IMR-90 (cell line): ENCODE measurements around the gene SEPTIN5. TPM values are rescaled to one million over a fixed set of nuclear protein-coding genes. Genes with fewer than 3 reads are reported as not detected.

Source experiments
- ATAC-seq: fragments of 200-7000 bp; cut with Tn5 transposase; 2 replicates; pipeline ENCODE4 v1.9.1; 2020; ENCODE audit warnings: low read depth, mild to moderate bottlenecking, moderate library complexity
- BruUV-seq: library from RNA; stranded (reverse); fragments of 400-500 nt; replicated peaks from 2 replicates; lab custom pipeline; 2021; lab: Mats Ljungman, UMichigan
- CTCF ChIA-PET: fragments of 300-600 bp; formaldehyde crosslinking; extraction: SDS; loops from one replicate; lab custom pipeline; 2021; ENCODE audit warnings: antibody characterized with exemption; lab: Yijun Ruan, JAX
- POLR2A ChIA-PET: fragments of 300-600 bp; sonication (Branson Sonifier 250); formaldehyde crosslinking; loops from one replicate; lab custom pipeline; 2022; ENCODE audit warnings: antibody characterized with exemption; ENCODE audit not compliant: unreplicated experiment; lab: Charles Lee
- DNase-seq: peaks from one replicate; pipeline ENCODE4 v3.0.0; 2013
- H2AFZ ChIP-seq: replicated peaks from 2 replicates; pipeline ENCODE3; 2013; ENCODE audit warnings: low read length, mild to moderate bottlenecking; ENCODE audit not compliant: poor library complexity
- H2AK5ac ChIP-seq: 2 replicates; pipeline ENCODE4 v1.6.1; 2013; ENCODE audit warnings: low read depth, low read length, inconsistent platforms
- H2AK9ac ChIP-seq: replicated peaks from 2 replicates; pipeline ENCODE3; 2013; ENCODE audit warnings: mild to moderate bottlenecking, low read depth, low read length, moderate library complexity; ENCODE audit not compliant: poor library complexity
- H2BK120ac ChIP-seq: 2 replicates; pipeline ENCODE4 v1.6.1; 2013; ENCODE audit warnings: low read depth, low read length, inconsistent platforms
- H2BK15ac ChIP-seq: 3 replicates; pipeline ENCODE4 v1.6.1; 2013; ENCODE audit warnings: low read depth, low read length, inconsistent platforms
- H2BK20ac ChIP-seq: 2 replicates; pipeline ENCODE4 v1.6.1; 2013; ENCODE audit warnings: low read depth, mild to moderate bottlenecking, inconsistent platforms, low read length, moderate library complexity
- H2BK5ac ChIP-seq: 2 replicates; pipeline ENCODE4 v1.6.1; 2013; ENCODE audit warnings: mild to moderate bottlenecking, low read depth, low read length, inconsistent platforms; ENCODE audit not compliant: poor library complexity, severe bottlenecking
- H3K14ac ChIP-seq: replicated peaks from 2 replicates; pipeline ENCODE4 v1.6.1; 2013; ENCODE audit warnings: low read depth, low read length, inconsistent platforms
- H3K18ac ChIP-seq: 2 replicates; pipeline ENCODE4 v1.6.1; 2013; ENCODE audit warnings: low read depth, low read length, control low read depth
- H3K23ac ChIP-seq: 2 replicates; pipeline ENCODE4 v1.6.1; 2013; ENCODE audit warnings: low read depth, low read length, inconsistent platforms
- H3K27ac ChIP-seq: 2 replicates; pipeline ENCODE4 v1.5.1; 2013; ENCODE audit warnings: mild to moderate bottlenecking, control low read depth, low read length; ENCODE audit not compliant: insufficient read depth
- H3K27me3 ChIP-seq: 2 replicates; pipeline ENCODE4 v1.6.1; 2013; ENCODE audit warnings: low read length; ENCODE audit not compliant: control insufficient read depth, insufficient read depth
- H3K36me3 ChIP-seq: 2 replicates; pipeline ENCODE4 v1.6.1; 2013; ENCODE audit warnings: low read length, mixed read lengths; ENCODE audit not compliant: control insufficient read depth, insufficient read depth
- H3K4ac ChIP-seq: 2 replicates; pipeline ENCODE4 v1.6.1; 2013; ENCODE audit warnings: low read depth, low read length, inconsistent platforms
- H3K4me1 ChIP-seq: 2 replicates; pipeline ENCODE4 v1.6.1; 2013; ENCODE audit warnings: low read length, mixed read lengths; ENCODE audit not compliant: control insufficient read depth, insufficient read depth
- H3K4me2 ChIP-seq: 2 replicates; pipeline ENCODE4 v1.6.1; 2013; ENCODE audit warnings: low read depth, mild to moderate bottlenecking, control low read depth, low read length, moderate library complexity
- H3K4me3 ChIP-seq: 2 replicates; pipeline ENCODE4 v1.5.1; 2013; ENCODE audit warnings: low read depth, mild to moderate bottlenecking, control low read depth, low read length, moderate library complexity; ENCODE audit not compliant: insufficient read depth
- H3K56ac ChIP-seq: 2 replicates; pipeline ENCODE4 v1.6.1; 2013; ENCODE audit warnings: low read length, inconsistent platforms; ENCODE audit not compliant: insufficient read depth; ENCODE audit errors: extremely low read depth
- H3K79me1 ChIP-seq, 2 experiments: 2 replicates each; pipeline ENCODE4 v1.6.1; 2013; ENCODE audit warnings: low read length in 2 of 2, inconsistent platforms in 1 of 2, low read depth in 1 of 2
- H3K9ac ChIP-seq: 2 replicates; pipeline ENCODE4 v1.6.1; 2013; ENCODE audit warnings: low read depth, low read length, control low read depth
- H3K9me1 ChIP-seq: 2 replicates; pipeline ENCODE4 v1.6.1; 2013; ENCODE audit warnings: low read length, inconsistent platforms; ENCODE audit not compliant: insufficient read depth
- H3K9me3 ChIP-seq: 2 replicates; pipeline ENCODE4 v1.6.1; 2013; ENCODE audit warnings: low read length; ENCODE audit not compliant: control insufficient read depth, insufficient read depth
- H4K20me1 ChIP-seq: 2 replicates; pipeline ENCODE4 v1.6.1; 2013; ENCODE audit warnings: low read length, inconsistent platforms; ENCODE audit not compliant: insufficient read depth
- H4K5ac ChIP-seq: 2 replicates; pipeline ENCODE4 v1.6.1; 2013; ENCODE audit warnings: mild to moderate bottlenecking, low read depth, low read length, control low read depth
- H4K8ac ChIP-seq, 2 experiments: 2 replicates each; pipeline ENCODE4 v1.6.1; 2013; ENCODE audit warnings: low read depth in 2 of 2, low read length in 2 of 2, control low read depth in 1 of 2, inconsistent platforms in 1 of 2
- H4K91ac ChIP-seq: 2 replicates; pipeline ENCODE4 v1.6.1; 2013; ENCODE audit warnings: low read depth, low read length, inconsistent platforms; ENCODE audit not compliant: insufficient read depth
- BHLHE40 ChIP-seq: fragments of 150-350 bp; IDR thresholded peaks from 2 replicates; pipeline ENCODE4 v1.6.1; 2016; ENCODE audit warnings: mild to moderate bottlenecking, low read depth, low read length
- CEBPB ChIP-seq: IDR thresholded peaks from 2 replicates; pipeline ENCODE4 v1.6.1; 2012; ENCODE audit warnings: low read depth, low read length, improper control_type of control experiment
- CHD1 ChIP-seq: IDR thresholded peaks from 2 replicates; pipeline ENCODE4 v1.6.1; 2012; ENCODE audit warnings: low read depth, low read length, improper control_type of control experiment
- CTCF ChIP-seq: conservative IDR thresholded peaks from 2 replicates; pipeline ENCODE4 v1.5.1; 2012; ENCODE audit warnings: mild to moderate bottlenecking, low read depth, low read length, improper control_type of control experiment
- FOS ChIP-seq: fragments of 150-350 bp; IDR thresholded peaks from 2 replicates; pipeline ENCODE4 v1.6.1; 2016; ENCODE audit warnings: low read depth, low read length
- MAFK ChIP-seq: IDR thresholded peaks from 2 replicates; pipeline ENCODE4 v1.6.1; 2012; ENCODE audit warnings: low read depth, low read length, improper control_type of control experiment
- MAZ ChIP-seq: IDR thresholded peaks from 2 replicates; pipeline ENCODE4 v1.6.1; 2012; ENCODE audit warnings: low read depth, mild to moderate bottlenecking, low read length, improper control_type of control experiment, moderate library complexity, borderline replicate concordance
- MXI1 ChIP-seq: IDR thresholded peaks from 2 replicates; pipeline ENCODE4 v1.6.1; 2012; ENCODE audit warnings: low read depth, mild to moderate bottlenecking, low read length, moderate library complexity, borderline replicate concordance
- NFE2L2 ChIP-seq: fragments of 150-350 bp; IDR thresholded peaks from 2 replicates; pipeline ENCODE4 v1.6.1; 2016; ENCODE audit warnings: low read depth, mild to moderate bottlenecking, low read length
- RAD21 ChIP-seq: IDR thresholded peaks from 2 replicates; pipeline ENCODE4 v1.6.1; 2012; ENCODE audit warnings: low read length, improper control_type of control experiment
- RFX5 ChIP-seq: IDR thresholded peaks from 2 replicates; pipeline ENCODE4 v1.8.0; 2012; ENCODE audit warnings: low read depth, mild to moderate bottlenecking, low read length, moderate library complexity
- SMC3 ChIP-seq: fragments of 150-350 bp; IDR thresholded peaks from 2 replicates; pipeline ENCODE4 v1.6.1; 2016; ENCODE audit warnings: low read depth, mild to moderate bottlenecking, antibody characterized with exemption, low read length, moderate library complexity
- USF2 ChIP-seq: fragments of 150-350 bp; IDR thresholded peaks from 2 replicates; pipeline ENCODE4 v1.6.1; 2017; ENCODE audit warnings: mild to moderate bottlenecking, antibody characterized with exemption, low read length, low read depth
- WGBS, 2 experiments: methylation state at CpG; one replicate each; pipeline versions ENCODE4 v1.1.5 to v1.1.7; 2013; ENCODE audit warnings: missing lambda C conversion rate in 2 of 2; ENCODE audit not compliant: insufficient read length in 1 of 2; ENCODE audit errors: extremely low coverage in 2 of 2; 5-methylcytosine and 5-hydroxymethylcytosine counted together
- dilution Hi-C: fragments of 300-500 bp; cut with HindIII; formaldehyde crosslinking; loops from one replicate; pipeline ENCODE4 v1.14.3; 2018; ENCODE audit warnings: low sequenced_read_pairs; ENCODE audit not compliant: unreplicated experiment
- in situ Hi-C: fragments of 300-500 bp; cut with MboI; formaldehyde crosslinking; loops from 3 replicates; pipeline ENCODE4 v1.14.3; 2019; ENCODE audit warnings: low sequenced_read_pairs, inconsistent platforms, mixed read lengths
- intact Hi-C: fragments of 100-400 bp; cut with micrococcal nuclease; formaldehyde crosslinking; loops from 2 replicates; pipeline ENCODE4 v1.10.0; 2022
- polyA plus RNA-seq, 3 experiments: library from polyadenylated mRNA; depleted of rRNA; stranded (reverse); fragments of >200 nt; gene quantifications; 2 replicates each; pipeline ENCODE4 v1.2.3, GENCODE V29; 2012; ENCODE audit warnings: low replicate concordance in 1 of 3
- total RNA-seq: library from RNA; depleted of rRNA; stranded (reverse); fragments of >200 nt; gene quantifications from 2 replicates; pipeline ENCODE4 v1.2.3, GENCODE V29; 2012
- TF ChIP-seq, protein P1 (sequence below): fragments of 150-350 bp; IDR thresholded peaks from 2 replicates; pipeline ENCODE4 v1.6.1; 2016; ENCODE audit warnings: low read depth, mild to moderate bottlenecking, low read length, moderate library complexity, borderline replicate concordance

Gene SEPTIN5
- total and polyA plus RNA-seq, 2 of the 4 experiments (the other 2 are of a cell fraction): 16.8 to 20.7 TPM

DNA sequence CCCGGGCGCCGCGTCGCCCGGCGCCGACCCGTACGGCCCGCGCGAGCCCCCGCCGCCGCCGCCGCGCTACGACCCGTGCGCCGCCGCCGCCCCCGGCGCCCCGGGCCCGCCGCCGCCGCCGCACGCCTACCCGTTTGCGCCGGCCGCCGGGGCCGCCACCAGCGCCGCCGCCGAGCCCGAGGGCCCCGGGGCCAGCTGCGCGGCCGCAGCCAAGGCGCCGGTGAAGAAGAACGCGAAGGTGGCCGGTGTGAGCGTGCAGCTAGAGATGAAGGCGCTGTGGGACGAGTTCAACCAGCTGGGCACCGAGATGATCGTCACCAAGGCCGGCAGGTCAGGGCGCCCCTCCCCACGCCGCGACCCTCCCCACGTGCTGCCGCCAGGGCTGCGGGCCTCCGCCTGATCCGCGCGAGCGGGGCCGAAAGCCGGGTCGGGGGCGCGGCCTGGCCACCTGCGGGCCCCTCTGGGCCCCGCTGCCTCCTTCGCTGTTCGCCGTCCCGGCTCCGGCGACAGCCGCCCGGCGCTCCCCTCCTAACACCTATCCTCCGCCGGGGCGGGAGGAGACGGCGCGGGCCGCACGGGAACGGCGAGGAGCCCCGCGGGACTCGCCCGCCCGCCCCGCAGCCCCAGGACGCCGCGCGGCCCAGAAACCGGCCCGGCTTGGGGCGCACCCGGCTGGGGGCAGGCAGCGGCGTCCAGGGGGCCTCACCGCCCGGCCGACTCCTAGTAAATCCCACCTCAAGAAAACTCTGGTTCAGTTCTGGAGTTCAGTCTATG, 46.8 kb downstream of the SEPTIN5 start:
- H3K27ac ChIP-seq: no peak overlapping the region
- WGBS, 2 experiments: 1% methylated on average over 17 of the region's 117 CpGs; no CpG with 5 or more reads in 1 of the 2 experiments
- H2AK9ac ChIP-seq: no peak overlapping the region
- H4K20me1 ChIP-seq: peaks cover 2% of the 10 kb centered on the region; the same call in 1 of the 2 replicates
- H2BK5ac ChIP-seq: no peak overlapping the region
- H3K14ac ChIP-seq: no peak overlapping the region
- CTCF ChIA-PET: interaction anchor here (1.3 kb wide), 1 partner anchor 31 kb away, joined by 4 read pairs; no protein-coding TSS in a partner anchor
- no peak overlapping the region for H2BK120ac ChIP-seq
- H3K9me3 ChIP-seq: peaks cover 4% of the 10 kb centered on the region; the same call in 1 of the 2 replicates
- H2AK5ac ChIP-seq: no peak overlapping the region
- H3K36me3 ChIP-seq: no peaks in the 10 kb centered on the region
- H2AFZ ChIP-seq: peak overlapping the region; percentile 67
- no peak overlapping the region for H4K5ac ChIP-seq
- no peak overlapping the region for H3K18ac ChIP-seq
- dilution Hi-C loops: no loop called here
- no peak overlapping the region for H3K23ac ChIP-seq
- H2BK15ac ChIP-seq: no peak overlapping the region
- no peak for DNase-seq
- H2BK20ac ChIP-seq: no peak overlapping the region
- no peaks in the 10 kb centered on the region for H3K79me1 ChIP-seq
- BruUV-seq: no TSS peak
- ATAC-seq: peak; percentile 30
- no peak overlapping the region for H4K91ac ChIP-seq
- no peak overlapping the region for H3K9ac ChIP-seq
- peak overlapping the region; percentile 63; the same call in 1 of the 2 replicates for H3K4me2 ChIP-seq
- in situ Hi-C loops: no loop called here
- H4K8ac ChIP-seq: no peak overlapping the region
- POLR2A ChIA-PET: no interaction called here
- intact Hi-C loops: no loop called here
- H3K56ac ChIP-seq: no peak overlapping the region
- H3K4ac ChIP-seq: no peak overlapping the region
- no peaks in the 10 kb centered on the region for H3K9me1 ChIP-seq
- H3K4me3 ChIP-seq: peak overlapping the region; percentile 7; the same call in 1 of the 2 replicates
- peaks cover 93% of the 10 kb centered on the region for H3K27me3 ChIP-seq
- H3K4me1 ChIP-seq: peaks cover 4% of the 10 kb centered on the region; the same call in 1 of the 2 replicates
- TF ChIP-seq USF2 (no peak), RFX5 (no peak), MAZ (no peak), FOS (no peak), CEBPB (no peak), SMC3 (no peak), NFE2L2 (no peak), MAFK (no peak), BHLHE40 (no peak), RAD21 (no peak), MXI1 (no peak), CHD1 (no peak), CTCF (no peak)
- TF ChIP-seq, protein P1, sequence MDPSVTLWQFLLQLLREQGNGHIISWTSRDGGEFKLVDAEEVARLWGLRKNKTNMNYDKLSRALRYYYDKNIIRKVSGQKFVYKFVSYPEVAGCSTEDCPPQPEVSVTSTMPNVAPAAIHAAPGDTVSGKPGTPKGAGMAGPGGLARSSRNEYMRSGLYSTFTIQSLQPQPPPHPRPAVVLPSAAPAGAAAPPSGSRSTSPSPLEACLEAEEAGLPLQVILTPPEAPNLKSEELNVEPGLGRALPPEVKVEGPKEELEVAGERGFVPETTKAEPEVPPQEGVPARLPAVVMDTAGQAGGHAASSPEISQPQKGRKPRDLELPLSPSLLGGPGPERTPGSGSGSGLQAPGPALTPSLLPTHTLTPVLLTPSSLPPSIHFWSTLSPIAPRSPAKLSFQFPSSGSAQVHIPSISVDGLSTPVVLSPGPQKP: no peak
